Stimulated activated CD8-positive, alpha-beta memory T cell treated with anti-CD3 and anti-CD28 coated beads, Interleukin-7, amount 100 ng/mL, for 1 hour (primary cell): ENCODE measurements around the gene CSF3.

Experiments used
- DNase-seq, 2 donors: peaks; one replicate each; pipeline ENCODE4 v3.0.0-alpha.2; 2020; ENCODE audit warnings: low read depth in 2 of 2

The CSF3 gene

GRCh38 chr17:40024901-40025300 is 9.7 kb downstream of the CSF3 start:
- no peak for DNase-seq

- DNase-seq = no peak
Observed at GRCh38 chr17:40025559-40025958, 10.3 kb downstream of the CSF3 start.

- no peak for DNase-seq
Observed at GRCh38 chr17:40025991-40026815, 11.0 kb downstream of the CSF3 start.

- DNase-seq = peak; percentile 44 to 61
Observed at GRCh38 chr17:40026816-40027613, 11.8 kb downstream of the CSF3 start.

- DNase-seq = no peak
Observed at GRCh38 chr17:40027614-40028012, 12.4 kb downstream of the CSF3 start.

GRCh38 chr17:40028595-40028994 is 13.4 kb downstream of the CSF3 start:
- no peak for DNase-seq

GRCh38 chr17:40031706-40032105 is 16.5 kb downstream of the CSF3 start:
- DNase-seq = no peak

GRCh38 chr17:40032322-40033320 is 17.4 kb downstream of the CSF3 start:
- no peak for DNase-seq

- no peak for DNase-seq
Observed at GRCh38 chr17:40033339-40033738, 18.1 kb downstream of the CSF3 start.

- DNase-seq = no peak
Observed at GRCh38 chr17:40034426-40035161, 19.4 kb downstream of the CSF3 start.

- DNase-seq = no peak
Observed at GRCh38 chr17:40035162-40035559, 19.9 kb downstream of the CSF3 start.

- DNase-seq = no peak
Observed at GRCh38 chr17:40038882-40039513, 23.8 kb downstream of the CSF3 start.

- DNase-seq = no peak
Observed at GRCh38 chr17:40041196-40041595, 26.0 kb downstream of the CSF3 start.

- DNase-seq = no peak
Observed at GRCh38 chr17:40056379-40057015, 41.3 kb downstream of the CSF3 start.

- no peak for DNase-seq
Observed at GRCh38 chr17:40058186-40058784, 43.0 kb downstream of the CSF3 start.

GRCh38 chr17:40058865-40059264 is 43.6 kb downstream of the CSF3 start:
- DNase-seq = no peak

- no peak for DNase-seq
Observed at GRCh38 chr17:40059729-40060475, 44.7 kb downstream of the CSF3 start.

GRCh38 chr17:40060887-40061608 is 45.8 kb downstream of the CSF3 start:
- no peak for DNase-seq
